Stimulated activated CD4-positive, alpha-beta T cell treated with anti-CD3 and anti-CD28 coated beads, Interleukin-4, amount 100 ng/mL, for 24 hours (primary cell): ENCODE results near the gene C1QC.

Source experiments
- DNase-seq: peaks from one replicate; pipeline ENCODE4 v3.0.0-alpha.2; 2020

Gene C1QC

DNA sequence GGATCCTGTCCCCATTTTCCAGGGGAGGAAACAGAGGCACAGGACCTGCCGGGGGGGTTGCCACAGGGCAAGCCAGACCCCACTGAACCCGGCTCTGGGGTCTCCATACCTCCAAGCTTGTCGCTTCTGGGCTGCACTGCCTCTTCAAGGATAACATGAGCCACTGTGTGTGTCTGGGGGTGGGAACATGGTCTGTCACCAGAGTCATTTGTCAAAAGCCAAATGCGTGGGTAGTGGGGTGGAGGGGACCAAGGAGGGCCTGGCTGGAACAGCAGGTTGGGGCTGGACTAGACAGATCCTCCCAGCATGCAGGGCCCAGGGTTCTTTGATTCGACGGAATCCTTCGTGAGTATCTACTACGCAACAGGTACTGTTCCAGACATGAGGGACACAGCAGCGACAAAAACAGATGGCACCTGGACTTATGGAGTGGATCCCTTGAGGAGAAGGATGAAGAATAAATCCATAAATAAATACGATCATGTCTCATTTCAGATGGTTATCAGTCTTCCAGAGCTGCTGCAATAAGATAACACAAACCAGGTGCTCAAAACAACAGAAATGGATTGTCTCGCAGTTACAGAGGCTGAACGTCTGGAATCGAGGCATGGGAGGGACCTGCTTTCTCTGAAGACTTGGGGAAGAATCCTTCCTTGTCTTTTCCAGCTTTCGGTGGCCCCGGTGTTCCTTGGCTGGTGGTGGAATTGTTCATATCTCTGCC is 38.3 kb downstream of the C1QC start:
- no peak for DNase-seq

DNA sequence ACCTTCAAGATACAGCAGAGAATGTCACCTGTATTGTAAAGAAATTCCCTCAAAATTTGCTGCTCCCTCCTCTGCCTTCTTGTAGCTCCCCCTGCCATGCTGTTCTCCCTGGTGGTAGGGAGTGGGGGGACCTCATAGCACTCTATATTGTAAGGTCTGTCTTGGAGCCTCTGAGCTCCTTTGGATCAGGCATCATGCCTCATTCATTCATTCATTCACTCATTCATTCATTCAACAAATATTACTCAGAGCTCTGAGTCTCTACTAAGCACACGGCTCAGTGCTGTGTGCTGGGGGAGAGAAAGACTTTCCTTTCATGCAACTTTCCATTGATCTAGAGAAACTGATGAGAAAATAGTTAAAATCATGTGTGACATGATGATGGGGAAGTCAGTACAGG is 40.1 kb downstream of the C1QC start:
- no peak for DNase-seq

DNA sequence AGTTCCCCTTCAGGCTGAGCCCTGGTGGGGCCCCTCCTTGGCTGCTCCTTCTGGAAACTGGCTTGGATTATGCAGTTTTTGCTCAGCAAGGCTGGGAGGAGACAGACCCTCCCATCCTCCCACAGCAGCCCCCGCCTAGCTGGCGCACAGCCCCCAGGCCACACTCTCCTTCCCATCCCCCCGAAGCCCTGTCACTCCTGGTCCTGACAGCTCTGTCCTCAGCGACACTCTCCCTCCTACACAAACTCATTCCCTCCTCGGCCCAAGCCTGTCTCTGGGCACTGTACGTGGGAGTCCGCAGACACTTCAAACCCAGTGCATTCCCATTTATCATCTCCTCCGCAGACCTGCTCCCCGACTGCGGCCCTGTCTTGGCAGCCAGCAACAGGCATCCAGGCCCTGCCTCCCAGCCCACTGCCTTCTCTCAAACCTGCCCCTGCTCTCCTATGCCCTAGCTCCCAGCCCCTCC is 42.2 kb downstream of the C1QC start:
- DNase-seq, result no peak

DNA sequence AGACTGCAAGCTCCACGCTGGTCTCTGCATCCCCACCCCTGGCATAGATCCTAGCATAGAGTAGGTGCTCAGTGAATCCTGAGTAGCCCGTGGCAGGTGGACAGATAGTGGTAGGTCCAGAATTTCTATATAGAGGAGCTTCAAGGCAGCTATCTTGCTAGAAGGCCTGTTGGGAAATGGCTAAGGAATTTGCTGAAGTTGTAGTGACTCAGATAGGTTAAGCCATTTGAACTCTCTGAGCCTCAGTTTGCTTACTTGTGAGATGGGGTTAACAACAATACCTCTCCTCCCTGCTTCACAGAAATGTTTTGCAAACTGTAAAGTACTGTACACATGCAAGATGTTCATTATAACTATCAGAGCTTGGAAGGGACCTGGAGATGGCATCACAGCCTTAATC is 43.8 kb downstream of the C1QC start:
- DNase-seq, result no peak

DNA sequence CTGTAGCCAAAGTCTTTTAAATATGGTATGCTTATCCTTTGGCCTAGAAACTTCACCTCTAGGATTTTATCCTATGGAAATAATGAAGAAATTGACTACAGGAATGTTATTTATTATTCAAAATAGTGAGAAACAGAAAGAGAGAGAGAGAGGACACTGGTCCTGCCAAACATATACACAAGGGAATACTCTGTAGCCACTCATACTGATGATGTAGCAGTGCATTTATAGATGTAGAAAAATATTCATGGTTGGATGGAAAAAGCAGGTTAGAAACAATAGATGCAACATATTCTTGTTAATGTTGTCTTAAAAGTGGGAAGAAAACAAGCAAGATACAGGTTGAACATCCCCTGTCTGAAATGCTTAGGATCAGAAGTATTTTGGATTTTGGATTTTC is 45.0 kb downstream of the C1QC start:
- no peak for DNase-seq

DNA sequence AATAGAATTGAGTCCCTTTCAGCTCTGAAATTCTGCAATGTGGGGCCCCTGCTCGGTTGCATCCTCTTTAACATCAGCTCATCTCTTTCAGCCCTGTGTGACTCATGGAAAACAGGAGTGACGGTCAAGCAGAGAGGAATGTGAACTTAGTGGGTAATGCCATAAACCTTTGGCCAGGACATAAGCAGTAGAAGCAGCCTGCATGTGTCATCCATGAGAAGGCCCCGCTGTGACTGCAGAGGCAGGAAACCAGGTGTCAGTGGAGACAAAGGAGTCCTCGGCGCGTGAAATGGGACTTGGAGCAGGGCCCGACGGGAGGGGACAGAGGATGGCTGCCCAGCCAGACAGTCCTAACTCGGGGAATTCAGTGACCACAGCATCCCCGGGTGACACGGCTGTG is 46.1 kb downstream of the C1QC start:
- no peak for DNase-seq

DNA sequence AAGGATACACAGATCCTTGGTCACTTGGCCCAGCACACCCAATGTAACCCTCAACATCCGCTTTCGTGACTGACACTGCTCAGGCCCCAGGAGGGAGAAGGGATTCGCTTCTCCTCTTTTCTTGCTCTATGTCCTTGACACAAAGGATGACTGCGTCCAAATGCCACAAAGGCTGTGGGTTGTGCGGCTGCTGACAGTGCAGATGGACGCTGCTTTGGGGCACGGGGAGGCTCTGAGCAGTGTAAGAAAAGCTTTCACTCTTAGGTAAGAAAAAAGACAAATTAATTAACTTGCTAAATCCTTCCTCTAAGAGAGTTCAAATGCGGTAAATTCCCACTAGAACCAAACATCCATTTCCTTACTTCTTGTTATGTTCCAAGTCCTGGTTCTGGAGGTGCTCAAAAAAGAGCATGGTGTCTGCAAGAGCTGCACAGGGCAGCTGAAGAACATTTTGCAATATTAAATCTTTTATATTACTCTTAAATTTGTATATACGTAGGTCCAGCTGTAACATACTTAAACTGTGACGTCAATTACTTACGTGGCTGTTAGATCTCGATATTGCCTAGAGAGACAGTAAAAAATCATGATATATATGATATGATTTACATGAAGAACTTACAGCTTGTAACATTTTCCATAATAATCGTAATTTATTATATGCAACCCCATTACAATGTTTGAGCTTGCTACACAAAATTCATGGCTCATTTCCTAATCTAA is 47.8 kb downstream of the C1QC start:
- no peak for DNase-seq

DNA sequence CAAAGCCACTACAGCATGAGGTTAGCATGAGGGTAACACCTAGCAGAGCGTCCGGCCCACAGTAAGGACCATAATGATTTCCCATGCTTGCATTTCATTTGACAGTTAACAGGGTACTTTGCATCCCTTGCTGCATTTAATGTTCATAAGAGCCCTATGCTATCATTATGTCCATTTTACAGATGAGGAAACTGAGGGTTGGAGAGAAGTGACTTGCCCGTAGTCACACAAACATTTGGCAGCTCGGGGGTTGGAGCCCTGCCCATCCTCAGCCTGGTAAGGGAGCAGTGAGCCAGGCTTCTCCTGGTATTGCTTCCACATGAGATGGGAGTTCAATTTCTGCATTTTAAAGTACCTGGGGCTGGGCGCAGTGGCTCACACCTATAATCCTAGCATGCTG is 50.7 kb downstream of the C1QC start:
- DNase-seq, result no peak

DNA sequence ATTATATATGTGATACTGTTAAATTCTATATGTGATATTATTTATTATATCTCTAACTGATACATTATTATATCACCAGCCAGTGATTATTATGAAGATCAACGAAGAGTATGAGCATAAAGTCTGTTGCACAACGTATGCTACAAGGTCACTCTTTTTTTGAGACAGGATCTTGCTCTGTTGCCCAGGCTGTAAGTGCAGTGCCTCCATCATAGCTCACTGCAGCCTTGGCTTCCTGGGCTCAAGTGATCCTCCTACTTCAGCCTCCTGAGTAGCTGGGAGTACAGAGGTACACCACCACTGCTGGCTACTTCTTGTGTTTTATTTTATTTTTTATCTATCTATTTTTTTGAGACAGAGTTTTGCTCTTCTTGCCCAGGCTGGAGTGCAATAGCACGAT is 53.2 kb downstream of the C1QC start:
- DNase-seq, result no peak
